ENCODE data around the gene PPHLN1.

- TF ChIP-seq CTCF (conservative IDR thresholded peaks at IDR 0.05 in 1 of 2, IDR thresholded peaks at IDR 0.05 in 1 of 2; ENCODE audit: extremely low read depth in 1 of 2, insufficient read depth in 1 of 2, low read depth in 1 of 2, low read length in 2 of 2) (no peak), EZH2 (IDR thresholded peaks at IDR 0.05; ENCODE audit: borderline replicate concordance, low read length) (no peak)
These were observed 84.4 kb downstream of the PPHLN1 start for GRCh38 chr12:42410340-42410739.
